ENCODE measurements around the gene ANKRD11. TPM values are rescaled to one million over a fixed set of nuclear protein-coding genes. Genes with fewer than 3 reads are reported as not detected.

ANKRD11 gene
- total RNA-seq, 1 experiment from 2014 or later: 266 TPM

- ChIA-PET POLR2A (no interaction called here), RAD21 (ENCODE audit: low non-redundant PET in 1 of 2, low total read pairs in 2 of 2, uncharacterized antibody in 2 of 2, unreplicated experiment in 2 of 2) (no interaction called here), CTCF (no interaction called here)
- BruUV-seq (replicated peaks): no TSS peak
- no peak overlapping the region for H2AFZ ChIP-seq (ENCODE audit: low read depth, low read length, poor library complexity, severe bottlenecking)
- ATAC-seq: no peak
- peaks cover 30% of the 10 kb centered on the region; the same call in 1 of the 2 replicates for H4K20me1 ChIP-seq (ENCODE audit: insufficient read depth)
- DNase-seq (ENCODE audit: low read depth, low spot score): no peak
- H3K9me2 ChIP-seq (ENCODE audit: insufficient read depth): no peaks in the 10 kb centered on the region
- H3K4me1 ChIP-seq (ENCODE audit: control insufficient read depth in 1 of 2, insufficient read depth in 2 of 2, low read length in 2 of 2): peaks cover 7 to 52% of the 10 kb centered on the region in 2 experiments; a peak in 3 of 4 replicates
- H3K27me3 ChIP-seq (ENCODE audit: insufficient read depth, low read length): no peaks in the 10 kb centered on the region
- intact Hi-C loops (cut with micrococcal nuclease): no loop called here
- no peak for TF ChIP-seq JUND (IDR thresholded peaks at IDR 0.05)
- TF ChIP-seq SRF (IDR thresholded peaks at IDR 0.05; ENCODE audit: low read depth): no peak
- TF ChIP-seq CEBPB (IDR thresholded peaks at IDR 0.05; ENCODE audit: low read depth): no peak
- no peak for TF ChIP-seq ZBTB33 (IDR thresholded peaks at IDR 0.05; ENCODE audit: extremely low read depth, insufficient replicate concordance, low read length)
- no peak for TF ChIP-seq REST (IDR thresholded peaks at IDR 0.05; ENCODE audit: low read depth)
- no peak for TF ChIP-seq CBX3 (IDR thresholded peaks at IDR 0.05; ENCODE audit: low read depth)
- TF ChIP-seq CTCF (IDR thresholded peaks at IDR 0.05 in 2 of 3, conservative IDR thresholded peaks at IDR 0.05 in 1 of 3; ENCODE audit: borderline replicate concordance in 1 of 3, insufficient read depth in 1 of 3, low read depth in 2 of 3, low read length in 2 of 3): no peak
- TF ChIP-seq ATF3 (IDR thresholded peaks at IDR 0.05): no peak
- no peak for TF ChIP-seq SIN3A (IDR thresholded peaks at IDR 0.05; ENCODE audit: low read depth)
- no peak for TF ChIP-seq POLR2AphosphoS5 (IDR thresholded peaks at IDR 0.05; ENCODE audit: low read depth, low read length)
- TF ChIP-seq YY1 (IDR thresholded peaks at IDR 0.05; ENCODE audit: extremely low read depth, insufficient replicate concordance, low read depth, low read length): no peak
- no peak for TF ChIP-seq RAD21 (IDR thresholded peaks at IDR 0.05; ENCODE audit: low read depth)
- TF ChIP-seq POLR2A (IDR thresholded peaks at IDR 0.05; ENCODE audit: borderline replicate concordance, extremely low read depth, insufficient read depth, insufficient read length): no peak
- no peak for TF ChIP-seq EGR1 (IDR thresholded peaks at IDR 0.05; ENCODE audit: low read depth)
- TF ChIP-seq EZH2 (IDR thresholded peaks at IDR 0.05): no peak
- no peak; the same call in 1 of the 2 replicates for TF ChIP-seq ZFX (IDR thresholded peaks at IDR 0.05)
- no peak for TF ChIP-seq ZNF274 (IDR thresholded peaks at IDR 0.05; ENCODE audit: low read depth, low read length)
- no peak overlapping the region for H3K4me3 ChIP-seq (replicated peaks in 1 of 2; ENCODE audit: low read depth in 1 of 2, low read length in 2 of 2)
- H3K27ac ChIP-seq (ENCODE audit: low read depth, low read length): no peak overlapping the region
- no peak overlapping the region for H3K9ac ChIP-seq (ENCODE audit: low read length)
- H3K4me2 ChIP-seq (ENCODE audit: low read length): no peak overlapping the region
- H3K79me2 ChIP-seq (ENCODE audit: insufficient read depth, low read length): peaks cover 100% of the 10 kb centered on the region
- peaks cover 0 to 4% of the 10 kb centered on the region in 2 experiments; a peak in 1 of 4 replicates for H3K36me3 ChIP-seq (ENCODE audit: control insufficient read depth in 1 of 2, insufficient read depth in 2 of 2, low read length in 2 of 2)
- no peaks in the 10 kb centered on the region for H3K9me3 ChIP-seq (ENCODE audit: control insufficient read depth in 1 of 2, insufficient read depth in 1 of 2, low read depth in 1 of 2, low read length in 2 of 2)
Measured at GRCh38 chr16:89355686-89356085, 134.7 kb downstream of the ANKRD11 start.

Data from HCT116 (cell line).